HG03342 (cell line): ENCODE measurements around the gene MARVELD1.
"Not testable (repeated sequence)": the region's sequence is repeated elsewhere in the genome, so short reads cannot be mapped to it uniquely, and the experiment has no call there.

Experiments used
- ATAC-seq: cut with Tn5 transposase; IDR thresholded peaks from one replicate; pipeline ENCODE4 v1.9.1; 2021; ENCODE audit warnings: mild to moderate bottlenecking, moderate library complexity; ENCODE audit not compliant: unreplicated experiment

MARVELD1 gene

DNA sequence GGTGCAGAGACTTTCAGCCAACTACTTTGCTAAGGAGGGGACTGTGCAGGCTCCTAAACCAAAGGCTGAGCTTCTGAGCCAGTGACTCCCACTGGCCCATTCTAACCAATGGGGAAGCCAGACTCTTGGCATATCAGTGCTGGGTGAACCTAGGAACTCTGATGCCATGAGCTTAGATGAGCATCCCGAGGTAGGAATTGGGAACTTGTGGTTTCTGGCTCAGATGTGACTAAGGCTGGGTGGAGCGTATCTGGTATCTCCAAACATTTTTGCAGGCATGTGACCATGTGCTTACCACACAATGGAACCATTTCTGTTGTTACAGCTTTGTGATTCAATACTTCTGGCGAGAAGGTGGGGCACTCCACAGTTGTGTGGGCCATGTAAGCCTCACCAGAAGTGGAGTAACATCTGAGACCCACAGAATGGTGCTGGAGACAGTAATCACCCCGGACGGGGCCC lies 23.9 kb upstream of the MARVELD1 start:
- no peak for ATAC-seq

DNA sequence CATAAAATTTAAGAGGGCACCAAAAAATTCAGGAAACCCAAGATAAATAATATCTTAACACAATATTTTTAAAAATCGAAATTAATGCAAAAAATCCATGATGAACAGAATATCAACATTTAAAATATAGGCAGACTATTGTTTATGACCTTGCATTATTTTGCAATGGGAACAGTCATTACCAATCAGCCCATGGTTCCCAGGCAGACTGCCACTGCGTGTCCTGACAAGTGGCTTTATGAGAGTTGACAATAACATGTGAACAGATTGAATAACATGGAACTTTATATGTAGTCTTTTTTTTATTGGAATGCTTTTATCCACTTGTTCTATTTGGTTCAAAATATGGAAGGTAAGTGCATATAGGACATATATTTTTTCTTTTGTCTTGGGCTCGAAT lies 23.4 kb upstream of the MARVELD1 start:
- no peak for ATAC-seq

DNA sequence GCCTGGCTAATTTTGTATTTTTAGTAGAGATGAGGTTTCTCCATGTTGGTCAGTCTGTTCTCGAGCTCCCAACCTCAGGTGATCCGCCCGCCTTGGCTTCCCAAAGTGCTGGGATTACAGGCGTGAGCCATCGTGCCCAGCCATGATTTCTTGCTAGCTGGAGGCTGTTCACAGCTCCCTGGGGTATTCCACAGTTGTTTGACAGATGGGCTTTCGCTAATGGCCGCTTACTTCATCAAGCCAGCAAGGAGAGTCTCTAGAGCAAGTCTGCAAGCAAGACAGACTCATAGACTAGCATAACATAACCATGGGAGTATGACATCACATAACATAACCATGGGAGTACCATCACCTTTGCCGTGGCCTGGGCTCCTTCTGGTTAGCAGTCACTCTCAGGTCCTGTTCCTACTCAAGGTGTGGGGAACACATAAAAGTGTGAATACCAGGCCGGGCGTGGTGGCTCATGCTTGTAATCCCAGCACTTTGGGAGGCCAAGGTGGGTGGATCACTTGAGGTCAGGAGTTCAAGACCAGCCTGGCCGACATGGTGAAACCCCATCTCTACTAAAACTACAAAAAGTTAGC lies 15.4 kb upstream of the MARVELD1 start:
- not testable (repeated sequence) for ATAC-seq

DNA sequence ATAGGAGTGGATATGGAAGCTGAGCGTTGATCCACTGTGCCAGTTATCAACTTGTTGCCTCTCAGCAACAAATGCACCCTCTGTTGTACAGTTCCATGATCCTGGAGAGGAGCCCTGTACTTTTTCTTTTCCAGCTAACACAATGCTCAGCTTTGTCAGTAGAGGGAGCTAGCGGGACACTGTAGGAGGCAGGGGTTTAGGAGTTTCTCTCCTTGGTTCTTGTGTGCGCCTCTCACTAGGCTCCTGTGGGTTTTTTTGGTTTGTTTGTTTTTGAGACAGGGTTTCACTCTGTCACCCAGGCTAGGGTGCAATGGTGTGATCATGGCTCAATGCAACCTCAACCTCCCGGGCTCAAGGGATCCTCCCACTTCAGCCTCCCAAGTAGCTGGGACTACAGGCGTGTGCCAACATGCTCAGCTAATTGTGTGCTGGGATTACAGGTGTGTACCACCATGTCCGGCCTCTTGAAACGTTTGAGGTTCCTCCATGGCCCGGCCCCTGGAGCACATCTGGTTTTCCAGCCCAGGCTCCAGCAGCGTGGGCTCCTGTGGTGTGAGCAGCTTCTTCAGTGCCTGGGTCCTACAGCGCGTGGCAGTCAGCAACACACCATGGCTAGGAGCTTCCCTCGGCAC lies 12.0 kb upstream of the MARVELD1 start:
- ATAC-seq: peak; percentile 76

DNA sequence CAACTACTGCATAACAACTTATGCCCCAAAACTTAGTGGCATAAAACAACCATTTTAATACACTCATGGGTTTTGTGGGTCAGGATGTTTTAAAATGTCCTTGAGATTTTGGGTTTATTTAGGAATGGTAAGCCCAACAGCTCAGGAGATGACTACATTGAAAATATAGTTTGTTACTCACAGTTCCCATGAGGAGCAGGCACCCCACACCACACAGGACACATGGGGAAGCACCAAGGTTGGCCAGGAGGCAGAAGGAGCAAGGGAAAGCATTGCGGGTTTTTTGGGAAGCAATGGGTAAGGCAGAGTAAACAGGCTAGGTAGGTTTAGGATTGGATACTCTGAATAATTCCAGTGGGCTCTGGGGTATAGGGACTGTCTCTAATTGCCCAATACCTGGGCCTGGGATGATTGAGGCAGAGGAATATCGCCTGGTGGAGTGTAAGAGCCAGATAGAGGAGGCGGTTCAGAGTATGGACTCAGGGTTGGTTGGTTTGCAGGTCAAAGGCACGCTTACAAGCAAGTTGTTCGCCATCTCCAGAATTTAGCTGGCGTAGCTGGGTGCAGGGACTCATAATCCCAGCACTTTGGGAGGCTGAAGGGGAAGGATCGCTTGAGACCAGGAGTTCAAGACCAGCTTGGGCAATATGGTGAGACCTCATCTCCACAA lies 10.0 kb upstream of the MARVELD1 start:
- ATAC-seq: no peak

DNA sequence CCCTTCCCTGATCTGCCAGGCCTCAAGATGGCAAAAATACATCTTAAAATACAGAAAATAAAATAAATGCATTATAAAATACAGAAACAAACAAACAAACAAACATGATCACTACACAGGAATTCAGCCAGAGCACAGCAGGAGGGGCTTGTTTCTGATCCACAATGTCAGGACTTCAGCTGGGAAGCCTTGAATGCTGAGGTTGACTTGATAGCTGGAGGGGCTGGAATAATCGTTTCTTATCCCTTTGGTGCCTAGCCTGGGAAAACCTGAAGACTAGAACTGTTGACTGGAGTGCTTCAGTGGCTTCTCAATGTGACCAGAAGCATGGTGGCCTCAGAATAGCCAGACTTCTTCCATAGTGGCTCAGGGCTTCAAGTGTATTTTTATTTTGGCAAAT lies 9.2 kb upstream of the MARVELD1 start:
- no peak for ATAC-seq

DNA sequence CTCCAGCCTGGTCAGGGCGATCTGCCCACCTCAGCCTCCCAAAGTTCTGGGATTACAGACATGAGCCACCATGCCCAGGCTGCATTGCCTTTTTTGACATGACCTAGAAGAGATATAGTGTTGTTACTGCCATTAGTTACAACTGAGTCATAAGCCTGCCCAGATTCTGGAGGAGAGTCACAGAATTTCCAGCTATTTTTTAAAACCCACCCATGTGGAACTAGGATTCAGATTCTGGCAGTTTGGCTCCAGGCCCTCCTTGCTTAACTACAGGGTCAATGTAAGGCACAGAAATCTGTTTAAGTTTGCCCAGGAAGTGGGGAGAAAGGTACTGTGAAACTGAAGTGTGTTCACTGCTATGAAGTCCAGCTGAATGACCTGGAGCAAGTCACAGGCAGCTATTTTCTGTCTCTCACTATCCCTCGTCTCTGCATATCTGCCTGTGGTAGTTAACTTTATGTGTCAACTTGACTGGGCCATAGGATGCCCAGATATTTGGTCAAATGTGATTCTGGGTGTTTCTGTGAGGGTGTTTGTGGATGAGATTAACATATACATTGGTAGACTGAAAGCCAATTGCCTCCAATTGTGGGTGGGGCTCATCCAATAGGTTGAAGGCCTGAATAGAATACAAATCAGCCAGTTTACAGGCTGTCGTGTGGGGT lies 8.4 kb upstream of the MARVELD1 start:
- ATAC-seq: no peak

DNA sequence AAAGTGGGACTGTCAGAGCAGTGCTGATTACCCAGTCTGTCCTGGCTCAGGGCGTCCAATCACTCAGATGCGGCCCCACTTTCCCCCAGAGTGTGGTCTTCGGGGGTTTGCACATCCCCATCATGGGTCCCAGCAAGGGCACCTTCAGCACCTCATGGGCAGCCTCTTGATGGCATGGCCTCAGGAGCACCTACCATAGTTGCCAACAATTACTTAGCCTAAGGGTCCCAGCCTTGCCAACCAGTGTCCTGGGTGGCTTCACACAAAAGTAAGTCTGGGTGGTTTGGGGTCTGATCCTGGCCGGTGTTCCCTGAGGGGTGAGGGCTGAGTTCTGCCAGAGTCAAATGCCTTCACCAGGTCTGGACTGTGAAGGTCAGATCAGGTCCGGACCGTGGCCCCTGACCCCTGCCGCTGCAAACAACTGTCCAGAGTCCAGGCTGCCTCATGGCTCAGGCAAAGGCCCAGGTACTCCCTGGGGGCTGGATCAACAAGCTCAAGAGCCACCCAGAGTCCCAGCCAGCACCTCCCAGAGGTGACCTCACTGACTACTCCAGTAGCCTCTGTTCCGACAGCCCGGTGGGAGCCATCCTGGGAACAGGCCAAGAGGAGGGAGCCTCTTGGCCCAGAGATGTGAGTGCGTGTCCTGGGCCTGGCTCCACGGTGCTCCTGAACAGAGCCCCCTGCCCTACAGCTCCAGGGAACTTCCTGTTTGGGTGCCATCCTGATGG lies 6.2 kb upstream of the MARVELD1 start:
- ATAC-seq: no peak

DNA sequence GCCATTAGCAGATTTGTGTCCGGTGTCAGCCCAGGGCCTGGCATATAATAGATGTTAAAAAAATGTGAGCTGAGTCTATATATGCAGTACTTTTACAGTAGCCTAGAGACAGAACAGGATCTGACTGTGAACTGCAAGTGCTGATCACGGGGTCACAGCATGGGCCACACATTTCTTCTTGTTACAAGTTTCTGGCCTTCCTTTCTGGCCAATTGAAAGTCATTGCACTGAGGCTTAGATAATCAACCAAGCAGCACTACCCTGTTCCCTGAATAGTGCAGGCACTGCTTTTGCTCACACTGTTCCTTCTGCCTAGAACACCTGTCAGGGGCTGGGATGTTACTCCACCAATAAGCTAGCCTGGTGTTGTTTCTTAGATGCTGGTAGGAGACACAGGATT lies 5.4 kb upstream of the MARVELD1 start:
- no peak for ATAC-seq

DNA sequence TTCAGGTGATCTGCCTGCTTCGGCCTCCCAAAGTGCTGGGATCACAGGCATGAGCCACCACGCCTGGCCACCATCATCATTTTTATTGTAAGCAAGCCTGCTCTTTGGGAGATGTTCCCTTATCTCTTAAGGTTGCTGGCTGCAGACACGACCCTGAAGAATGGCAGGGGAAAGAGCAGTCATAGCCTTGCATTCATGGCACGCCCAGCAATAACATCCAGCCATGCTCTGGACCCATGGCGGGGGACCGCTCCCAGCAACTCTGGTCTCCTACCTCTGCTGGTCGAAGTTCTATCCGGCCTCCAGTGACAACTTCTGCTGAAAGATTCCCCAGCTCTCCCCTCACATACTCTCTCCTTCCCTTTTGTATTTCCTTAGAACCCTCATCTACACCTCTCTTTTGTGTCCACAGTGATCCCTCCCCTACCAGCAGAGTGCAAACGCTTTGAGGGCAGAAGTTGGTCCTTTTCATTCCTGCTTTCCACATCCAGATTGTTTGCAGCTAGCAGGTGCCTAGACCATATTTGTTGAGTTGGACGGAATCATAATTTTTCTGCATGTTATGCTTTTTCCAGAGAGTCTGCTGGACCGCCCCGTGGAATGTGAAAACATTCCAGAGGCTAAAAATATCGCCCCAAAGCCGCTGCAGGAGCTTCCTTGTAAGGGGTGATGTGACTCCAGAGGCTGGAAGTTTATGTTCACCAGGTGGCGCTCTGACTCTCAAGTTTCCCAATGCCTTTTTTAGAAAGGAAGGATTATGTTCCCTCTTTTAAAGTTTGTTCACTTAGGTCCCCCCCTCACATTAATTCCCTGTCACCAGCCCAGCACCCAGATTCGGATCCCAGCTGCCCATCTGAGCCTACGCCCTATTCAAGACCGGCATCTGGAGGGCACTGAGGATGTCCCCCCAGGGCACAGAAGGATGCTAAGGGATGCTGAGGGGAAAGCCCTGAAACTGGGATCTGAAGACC lies 4.3 kb upstream of the MARVELD1 start:
- no peak for ATAC-seq

DNA sequence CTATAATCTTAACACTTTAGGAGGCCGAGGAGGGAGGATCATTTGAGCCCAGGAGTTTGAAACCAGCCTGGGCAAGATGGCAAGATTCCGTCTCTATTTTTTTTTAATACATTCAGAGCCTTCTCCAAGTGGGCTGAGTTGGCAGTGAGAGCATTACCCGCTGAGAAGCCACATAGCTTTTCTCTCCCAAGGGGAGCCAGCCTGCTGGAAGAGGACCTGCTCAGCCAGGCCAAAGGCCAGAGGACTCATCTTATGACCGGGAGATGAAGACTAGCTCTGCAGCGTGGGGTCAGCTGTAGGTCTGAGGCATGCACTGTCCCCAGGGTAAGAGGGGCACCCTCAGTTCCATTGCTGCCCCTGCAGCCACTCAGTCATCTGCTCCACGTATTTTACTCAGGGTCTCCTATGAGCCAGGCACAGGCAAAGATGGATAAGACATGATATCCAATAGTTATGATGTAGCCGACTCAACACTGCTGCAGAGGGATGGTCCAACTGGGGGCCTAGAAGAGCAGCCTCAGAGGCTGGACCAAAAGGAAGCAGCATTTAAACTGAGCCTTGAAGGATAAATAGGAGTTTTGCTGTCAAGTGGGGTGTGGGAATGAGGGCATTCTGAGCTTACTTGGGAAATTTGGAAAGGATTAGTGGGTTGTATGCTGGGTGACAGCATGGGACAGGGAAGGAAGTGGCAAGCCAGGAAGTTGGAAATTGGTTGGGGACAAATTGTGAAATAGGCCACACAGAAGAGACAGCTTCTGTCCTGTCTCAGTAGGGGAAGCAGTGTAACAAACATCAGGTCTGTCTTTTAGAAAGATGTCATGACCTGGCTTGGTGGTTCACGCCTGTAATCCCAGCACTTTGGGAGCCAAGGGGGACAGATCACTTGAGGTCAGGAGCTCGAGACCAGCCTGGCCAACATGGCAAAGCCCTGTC lies 1.6 kb upstream of the MARVELD1 start:
- ATAC-seq: no peak

DNA sequence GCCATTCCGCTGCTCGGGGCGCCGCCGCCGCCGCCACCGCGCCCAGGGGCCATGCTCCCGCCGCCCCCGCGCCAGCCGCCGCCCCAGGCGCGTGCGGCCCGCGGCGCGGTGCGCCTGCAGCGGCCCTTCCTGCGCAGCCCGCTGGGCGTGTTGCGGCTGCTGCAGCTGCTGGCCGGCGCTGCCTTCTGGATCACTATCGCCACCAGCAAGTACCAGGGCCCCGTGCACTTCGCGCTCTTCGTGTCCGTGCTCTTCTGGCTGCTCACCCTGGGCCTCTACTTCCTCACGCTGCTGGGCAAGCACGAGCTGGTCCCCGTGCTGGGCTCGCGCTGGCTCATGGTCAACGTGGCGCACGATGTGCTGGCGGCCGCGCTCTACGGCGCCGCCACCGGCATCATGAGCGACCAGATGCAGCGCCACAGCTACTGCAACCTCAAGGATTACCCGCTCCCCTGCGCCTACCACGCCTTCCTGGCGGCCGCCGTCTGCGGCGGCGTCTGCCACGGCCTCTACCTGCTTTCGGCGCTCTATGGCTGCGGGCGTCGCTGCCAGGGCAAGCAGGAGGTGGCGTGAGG lies 383 bp downstream of the MARVELD1 start:
- ATAC-seq: peak; percentile 75

DNA sequence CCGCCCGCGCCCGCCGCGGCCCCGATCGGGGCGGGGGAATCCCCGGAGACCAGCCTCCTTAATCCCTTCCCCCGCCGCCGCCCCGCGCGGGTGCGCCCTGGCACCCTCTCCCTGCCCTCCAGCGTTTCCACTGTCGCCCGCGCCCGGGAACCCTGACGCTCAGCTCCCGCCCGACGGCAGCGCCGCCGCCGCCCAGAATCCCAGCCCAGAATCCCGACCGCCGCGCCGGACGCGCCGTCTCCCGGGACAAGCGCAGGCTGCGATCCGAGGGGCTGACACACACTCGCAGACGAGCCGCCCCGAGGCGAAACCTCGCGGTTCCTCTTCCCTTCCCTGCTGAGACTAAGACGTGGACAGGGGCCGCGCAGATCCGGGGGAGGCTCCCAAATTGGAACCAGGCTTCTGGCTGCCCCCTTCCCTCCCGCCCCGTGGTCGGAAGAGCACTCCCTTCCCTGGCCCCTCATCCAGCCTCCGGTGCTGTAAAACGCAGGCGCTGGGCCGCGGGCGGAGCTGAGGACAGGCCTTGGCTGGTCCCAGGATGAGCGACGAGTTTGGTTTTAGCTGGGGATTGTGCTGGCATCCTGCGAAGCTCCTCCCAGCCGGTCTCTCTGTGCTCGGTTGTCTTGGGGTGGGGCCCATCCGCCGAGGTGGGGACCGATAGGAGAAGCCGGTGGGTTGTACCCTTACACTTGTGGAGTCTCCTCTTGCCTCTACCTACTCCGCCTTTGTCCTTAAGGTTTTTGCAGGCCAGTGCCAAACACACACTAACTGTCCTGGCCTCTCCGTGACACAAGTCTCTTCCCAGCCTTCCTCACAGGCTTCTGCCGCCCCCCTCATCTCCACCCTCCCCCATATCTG lies 1.1 kb downstream of the MARVELD1 start:
- ATAC-seq: peak; percentile 39

DNA sequence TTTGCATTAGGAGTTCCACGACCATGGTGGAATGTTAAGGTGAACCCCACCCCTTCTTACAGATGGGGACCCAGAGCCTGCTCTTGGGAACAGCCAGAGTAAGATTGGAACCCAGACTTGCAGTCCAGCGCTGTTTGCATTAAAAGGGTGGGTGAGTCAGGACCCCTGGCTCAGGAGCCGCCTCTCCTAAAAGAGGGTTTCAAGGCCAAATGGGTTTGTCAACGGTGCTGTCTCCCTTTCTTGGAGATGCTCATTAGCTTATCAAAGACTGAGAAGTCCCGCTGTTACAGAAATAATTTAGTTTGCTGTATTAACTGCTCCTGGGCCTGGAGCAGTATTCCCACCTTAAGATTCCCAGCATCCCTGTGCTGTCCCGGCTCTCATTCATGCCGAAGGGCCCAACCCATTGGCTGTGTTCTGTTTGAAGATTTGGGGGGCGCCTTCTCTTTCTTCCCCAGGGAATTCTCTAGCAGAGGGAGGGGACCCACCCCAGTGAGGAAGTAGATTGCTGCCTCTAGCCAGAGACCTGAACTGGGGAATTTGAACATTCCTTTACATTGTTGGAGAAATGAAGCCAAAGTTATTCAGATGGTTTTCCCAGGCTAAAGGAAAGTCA lies 1.8 kb downstream of the MARVELD1 start:
- no peak for ATAC-seq

DNA sequence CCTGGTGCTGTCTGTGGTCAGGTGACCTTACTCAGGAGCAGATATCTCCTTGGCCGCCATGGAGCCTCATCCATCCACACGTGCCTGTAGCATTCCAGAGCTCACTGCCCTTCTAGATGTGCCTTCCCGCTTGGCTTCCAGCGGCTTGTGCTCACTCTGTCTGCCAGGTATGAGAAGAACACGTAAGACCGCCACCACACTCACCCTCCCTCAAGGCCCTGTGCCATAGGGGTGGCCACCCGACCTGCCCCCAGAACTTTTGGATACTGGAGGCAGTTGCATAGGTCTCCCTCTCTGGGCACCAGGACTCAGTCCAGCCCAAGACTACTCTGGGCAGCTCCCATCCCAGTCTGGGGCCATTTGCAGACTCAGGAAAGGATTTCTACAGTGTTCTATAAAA lies 4.1 kb downstream of the MARVELD1 start:
- ATAC-seq: no peak

DNA sequence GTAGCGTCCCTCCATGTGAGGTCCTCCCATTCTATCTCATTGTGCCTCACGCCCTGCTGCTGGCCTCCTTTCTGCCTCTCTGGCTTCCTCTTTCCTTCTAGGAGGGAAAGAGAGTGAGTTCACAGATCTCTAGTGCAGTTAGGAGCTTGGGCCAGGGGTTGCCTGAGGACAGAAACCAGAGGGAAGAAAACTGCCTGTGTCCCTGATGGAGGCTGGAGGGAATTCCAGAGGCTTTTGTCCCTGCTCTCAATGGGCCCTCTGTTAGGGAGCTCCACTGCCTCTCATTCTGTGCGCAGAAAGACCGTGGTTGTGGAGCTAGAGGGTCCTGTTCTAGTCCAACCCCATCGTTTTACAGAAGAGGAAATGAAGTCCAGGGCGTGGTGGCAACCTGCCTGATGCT lies 4.6 kb downstream of the MARVELD1 start:
- ATAC-seq: no peak

DNA sequence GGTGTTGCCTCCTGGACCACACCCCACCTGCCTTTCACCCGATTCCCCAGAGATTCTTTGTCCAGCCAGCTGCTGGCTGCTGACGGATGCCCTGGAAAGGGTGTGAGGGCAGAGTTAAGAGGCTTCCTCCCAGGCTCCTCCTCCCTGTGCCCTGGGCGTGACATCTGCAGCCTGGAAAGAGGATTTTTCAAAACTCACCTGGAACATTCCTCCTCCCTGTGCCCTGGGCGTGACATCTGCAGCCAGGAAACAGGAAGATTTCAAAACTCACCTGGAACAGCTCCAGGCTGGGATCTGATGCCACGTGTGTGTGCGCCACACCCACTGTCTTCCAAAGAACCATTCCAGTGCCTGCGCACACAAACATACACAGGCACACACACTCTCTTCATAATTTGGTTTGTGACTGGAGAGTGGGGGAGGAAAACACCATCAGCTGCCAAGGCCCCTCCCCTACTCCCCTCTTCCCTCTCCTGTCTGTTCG lies 5.2 kb downstream of the MARVELD1 start:
- no peak for ATAC-seq
